ENCODE measurements around the gene TEC.
A peak's percentile ranks its signal among the peaks of the same experiment; 100 is the strongest.

TEC gene

DNA sequence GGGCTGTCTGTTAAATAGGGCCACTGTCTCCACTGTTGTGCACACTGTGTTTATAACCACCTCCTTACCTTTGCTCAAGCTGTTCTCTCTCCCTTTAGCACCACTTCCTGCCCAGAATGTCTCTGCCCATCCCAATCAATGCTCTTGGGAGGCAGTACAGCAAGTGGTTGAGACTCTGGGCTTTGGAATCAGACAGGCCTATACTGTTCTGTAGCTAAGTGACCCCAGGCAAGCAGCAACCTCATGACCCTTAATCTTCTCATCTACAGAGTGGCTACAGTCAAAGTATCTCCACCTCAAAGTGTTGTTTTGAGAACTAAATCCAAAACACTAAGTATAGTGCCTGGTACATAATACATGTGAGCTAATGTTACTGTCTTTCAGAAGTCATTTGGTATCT is 131.8 kb downstream of the TEC start:
- Histone ChIP-seq H3K9ac (ENCODE audit: low read length in 5 of 5) (no peak overlapping the region), H3K4me1 (ENCODE audit: control insufficient read depth in 5 of 5, insufficient read depth in 5 of 5, low read length in 5 of 5) (no peaks in the 10 kb centered on the region), H3K4me3 (ENCODE audit: low read depth in 1 of 5, low read length in 5 of 5) (no peak overlapping the region), H3K36me3 (ENCODE audit: control insufficient read depth in 5 of 5, insufficient read depth in 5 of 5, low read length in 5 of 5) (peaks cover 4 to 18% (median 5%) of the 10 kb centered on the region in 5 donors), H3K9me3 (ENCODE audit: control insufficient read depth in 5 of 5, low read length in 5 of 5) (no peaks in the 10 kb centered on the region), H3K27ac (ENCODE audit: low read depth, low read length) (no peak overlapping the region), H3K27me3 (ENCODE audit: control insufficient read depth in 5 of 5, insufficient read depth in 4 of 5, low read length in 5 of 5) (no peaks in the 10 kb centered on the region)

DNA sequence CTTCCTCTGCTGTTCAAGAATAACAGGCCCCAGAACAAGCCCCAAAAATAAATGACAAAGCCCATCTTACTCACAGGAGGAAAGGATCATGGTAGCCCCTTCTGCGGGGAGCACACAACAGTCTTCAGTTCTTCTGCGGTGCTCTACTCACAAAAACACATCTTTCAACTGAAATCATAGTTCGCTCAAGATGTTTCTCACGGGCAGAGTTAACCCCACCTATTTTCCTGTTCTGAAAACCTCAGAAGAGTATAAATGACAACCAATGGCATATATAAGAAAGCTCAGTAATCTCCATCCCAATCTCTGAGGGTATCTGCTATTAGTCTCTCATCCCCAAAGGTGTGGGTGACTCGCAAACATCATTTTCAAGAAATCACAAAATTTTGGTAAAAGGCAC is 135.6 kb downstream of the TEC start, which contains the start of gene TXK:
TSS of gene TXK (minus strand) at position 170 of the 400 bp plus-strand sequence. CDS start at position 90, 80 bp downstream.
- H3K4me3 ChIP-seq (ENCODE audit: low read depth in 1 of 5, low read length in 5 of 5), result no peak within 1 kb of the TSS
- H3K9ac ChIP-seq (ENCODE audit: low read length in 5 of 5), result no peak within 1 kb of the TSS
- peaks cover 4 to 18% (median 5%) of the 10 kb centered on the region in 5 donors for H3K36me3 ChIP-seq (ENCODE audit: control insufficient read depth in 5 of 5, insufficient read depth in 5 of 5, low read length in 5 of 5)
- H3K9me3 ChIP-seq (ENCODE audit: control insufficient read depth in 5 of 5, low read length in 5 of 5), result no peaks in the 10 kb centered on the region
- H3K4me1 ChIP-seq (ENCODE audit: control insufficient read depth in 5 of 5, insufficient read depth in 5 of 5, low read length in 5 of 5), result no peaks in the 10 kb centered on the region
- no peak within 1 kb of the TSS for H3K27ac ChIP-seq (ENCODE audit: low read depth, low read length)
- no peaks in the 10 kb centered on the region for H3K27me3 ChIP-seq (ENCODE audit: control insufficient read depth in 5 of 5, insufficient read depth in 4 of 5, low read length in 5 of 5)

DNA sequence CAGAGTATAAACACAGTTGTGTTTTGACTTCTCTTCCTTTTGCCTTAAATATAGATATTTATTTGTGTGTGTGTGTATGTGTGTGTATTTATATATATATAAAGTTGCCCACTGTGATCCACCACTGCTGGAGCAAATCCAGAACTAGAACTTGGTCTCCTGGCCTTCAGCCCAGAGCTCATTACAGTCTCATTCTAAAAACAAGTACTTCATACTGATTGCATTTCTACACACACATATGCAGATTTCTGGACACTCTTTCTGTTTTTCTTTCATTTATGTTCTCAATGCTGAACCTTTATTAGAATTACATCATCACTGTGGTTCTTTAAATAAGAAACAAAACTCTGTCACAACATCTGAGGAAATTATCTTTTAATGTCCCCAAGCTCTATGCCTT is 136.0 kb downstream of the TEC start:
- H3K27me3 ChIP-seq (ENCODE audit: control insufficient read depth in 5 of 5, insufficient read depth in 4 of 5, low read length in 5 of 5), result no peaks in the 10 kb centered on the region
- H3K9ac ChIP-seq (ENCODE audit: low read length in 5 of 5), result no peak overlapping the region
- H3K9me3 ChIP-seq (ENCODE audit: control insufficient read depth in 5 of 5, low read length in 5 of 5), result no peaks in the 10 kb centered on the region
- no peaks in the 10 kb centered on the region for H3K4me1 ChIP-seq (ENCODE audit: control insufficient read depth in 5 of 5, insufficient read depth in 5 of 5, low read length in 5 of 5)
- peaks cover 4 to 14% (median 5%) of the 10 kb centered on the region in 5 donors for H3K36me3 ChIP-seq (ENCODE audit: control insufficient read depth in 5 of 5, insufficient read depth in 5 of 5, low read length in 5 of 5)
- H3K4me3 ChIP-seq (ENCODE audit: low read depth in 1 of 5, low read length in 5 of 5), result no peak overlapping the region
- no peak overlapping the region for H3K27ac ChIP-seq (ENCODE audit: low read depth, low read length)

DNA sequence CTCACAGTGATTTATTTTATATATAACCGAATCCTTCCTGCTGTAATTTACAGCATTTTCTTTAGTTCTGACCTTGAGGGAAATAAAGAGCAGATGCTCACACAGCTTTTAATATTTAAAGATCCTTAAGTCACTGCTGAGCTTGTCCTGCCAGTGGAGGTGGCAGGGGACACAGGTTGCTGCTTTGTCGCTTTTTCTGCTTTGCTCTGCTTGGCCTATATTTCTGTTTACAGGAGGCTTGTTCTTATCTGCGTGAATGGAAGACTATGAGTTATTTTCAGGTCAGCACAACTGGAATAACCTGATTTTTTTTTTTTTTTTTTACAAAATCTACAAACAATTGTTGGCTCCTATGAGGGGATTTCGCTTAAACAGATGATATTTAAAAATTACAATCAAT is 137.9 kb downstream of the TEC start:
- Histone ChIP-seq H3K27ac (ENCODE audit: low read depth, low read length) (no peak overlapping the region), H3K9ac (ENCODE audit: low read length in 5 of 5) (no peak overlapping the region), H3K9me3 (ENCODE audit: control insufficient read depth in 5 of 5, low read length in 5 of 5) (no peaks in the 10 kb centered on the region), H3K36me3 (ENCODE audit: control insufficient read depth in 5 of 5, insufficient read depth in 5 of 5, low read length in 5 of 5) (peaks cover 4 to 7% (median 4%) of the 10 kb centered on the region in 5 donors), H3K27me3 (ENCODE audit: control insufficient read depth in 5 of 5, insufficient read depth in 4 of 5, low read length in 5 of 5) (no peaks in the 10 kb centered on the region), H3K4me1 (ENCODE audit: control insufficient read depth in 5 of 5, insufficient read depth in 5 of 5, low read length in 5 of 5) (peaks cover 0 to 11% (median 8%) of the 10 kb centered on the region in 5 donors), H3K4me3 (ENCODE audit: low read depth in 1 of 5, low read length in 5 of 5) (no peak overlapping the region)

DNA sequence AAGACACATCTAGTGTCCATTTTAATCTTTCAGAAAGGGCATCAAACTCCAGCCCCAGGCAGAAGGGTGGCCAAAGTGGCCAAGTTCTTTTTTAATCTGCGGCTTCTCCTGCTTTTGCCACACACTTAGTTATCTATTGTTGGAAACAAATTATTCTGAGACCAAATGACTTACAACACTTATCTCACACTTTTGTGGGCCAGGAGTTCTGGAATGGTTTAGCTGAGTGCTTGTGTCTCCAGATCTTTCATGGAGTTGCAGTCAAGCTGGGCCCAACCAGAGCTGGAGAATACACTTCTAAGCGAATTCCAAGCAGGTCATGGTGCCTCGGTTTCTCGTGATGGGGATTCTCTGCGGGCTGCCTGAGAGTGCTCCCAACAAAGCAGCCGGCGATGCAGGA is 139.5 kb downstream of the TEC start:
- Histone ChIP-seq H3K9ac (ENCODE audit: low read length in 5 of 5) (no peak overlapping the region), H3K36me3 (ENCODE audit: control insufficient read depth in 5 of 5, insufficient read depth in 5 of 5, low read length in 5 of 5) (peaks cover 0 to 3% (median 0%) of the 10 kb centered on the region in 5 donors), H3K9me3 (ENCODE audit: control insufficient read depth in 5 of 5, low read length in 5 of 5) (no peaks in the 10 kb centered on the region), H3K27ac (ENCODE audit: low read depth, low read length) (no peak overlapping the region), H3K4me3 (ENCODE audit: low read depth in 1 of 5, low read length in 5 of 5) (no peak overlapping the region), H3K27me3 (ENCODE audit: control insufficient read depth in 5 of 5, insufficient read depth in 4 of 5, low read length in 5 of 5) (no peaks in the 10 kb centered on the region), H3K4me1 (ENCODE audit: control insufficient read depth in 5 of 5, insufficient read depth in 5 of 5, low read length in 5 of 5) (peaks cover 0 to 11% (median 8%) of the 10 kb centered on the region in 5 donors)

DNA sequence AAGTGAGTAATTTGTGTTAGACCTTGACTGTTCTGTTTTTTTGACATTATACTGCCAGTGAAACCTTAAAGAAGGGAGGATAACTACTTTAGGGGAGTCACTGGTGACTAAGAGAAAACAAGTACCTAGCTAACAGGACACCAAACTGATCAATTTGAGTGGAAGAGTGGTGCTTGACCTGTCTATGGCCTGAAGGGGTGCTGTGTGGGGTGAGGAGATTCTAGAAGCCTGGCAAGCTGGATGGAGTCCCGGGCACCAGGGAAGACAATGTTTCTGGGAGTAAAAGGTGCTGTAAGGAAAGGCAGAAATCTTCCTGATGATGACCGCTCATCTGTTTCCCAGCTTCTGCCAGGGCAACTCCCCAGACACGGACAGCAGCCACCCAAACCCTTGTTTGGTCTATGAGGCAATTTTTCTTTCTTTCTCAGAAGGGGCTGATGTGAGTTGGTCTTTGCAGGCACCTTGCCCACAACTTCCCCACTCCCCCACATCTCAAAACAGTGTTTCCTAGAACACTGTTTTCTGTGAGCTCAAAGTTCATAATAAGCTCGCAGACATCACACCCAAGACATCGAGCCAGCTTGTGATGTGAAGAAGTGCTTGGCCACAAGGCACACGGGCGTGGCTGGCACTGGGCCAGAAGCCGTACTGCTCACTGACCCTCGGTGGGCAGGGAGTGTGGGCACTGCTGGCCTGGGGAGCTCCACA is 140.2 kb downstream of the TEC start:
- H3K27me3 ChIP-seq (ENCODE audit: control insufficient read depth in 5 of 5, insufficient read depth in 4 of 5, low read length in 5 of 5), result no peaks in the 10 kb centered on the region
- no peaks in the 10 kb centered on the region for H3K36me3 ChIP-seq (ENCODE audit: control insufficient read depth in 5 of 5, insufficient read depth in 5 of 5, low read length in 5 of 5)
- no peak overlapping the region for H3K9ac ChIP-seq (ENCODE audit: low read length in 5 of 5)
- H3K9me3 ChIP-seq (ENCODE audit: control insufficient read depth in 5 of 5, low read length in 5 of 5), result no peaks in the 10 kb centered on the region
- no peak overlapping the region for H3K27ac ChIP-seq (ENCODE audit: low read depth, low read length)
- no peak overlapping the region for H3K4me3 ChIP-seq (ENCODE audit: low read depth in 1 of 5, low read length in 5 of 5)
- peaks cover 0 to 11% (median 8%) of the 10 kb centered on the region in 5 donors for H3K4me1 ChIP-seq (ENCODE audit: control insufficient read depth in 5 of 5, insufficient read depth in 5 of 5, low read length in 5 of 5)

DNA sequence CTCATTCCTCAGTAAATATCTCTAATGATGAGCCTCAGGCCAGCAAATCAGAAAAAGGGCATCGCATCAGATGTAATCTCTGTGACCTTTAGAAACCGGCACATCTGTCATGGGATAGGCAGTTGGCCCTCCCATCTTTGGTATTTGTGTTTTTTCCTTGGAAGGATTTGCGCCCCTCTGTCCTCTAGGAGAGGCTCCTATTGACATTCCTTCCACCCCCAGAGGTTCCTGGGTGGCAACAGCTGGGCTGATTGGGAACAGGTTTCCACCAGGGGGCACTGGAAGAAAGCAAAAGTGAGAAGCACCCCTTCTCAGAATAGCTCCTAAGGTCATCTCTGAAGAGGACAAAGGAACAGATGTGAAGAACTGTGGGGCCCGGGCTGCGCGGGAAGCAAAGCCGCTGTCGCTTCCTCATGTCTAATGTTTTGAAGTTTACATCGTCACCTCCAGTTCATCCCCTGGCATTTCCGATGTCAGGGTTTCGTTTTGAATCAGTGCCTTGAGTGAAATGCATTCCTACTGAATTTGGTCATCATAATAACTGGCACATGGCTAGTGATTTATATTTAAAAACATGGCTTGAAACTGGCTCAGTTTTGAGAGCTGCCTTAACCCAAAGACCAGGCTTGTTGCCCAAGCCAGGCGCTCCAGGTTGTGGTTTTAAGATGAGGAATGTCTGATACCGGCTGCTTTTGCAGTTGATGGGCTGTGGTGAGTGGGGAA is 141.8 kb downstream of the TEC start:
- Histone ChIP-seq H3K27ac (ENCODE audit: low read depth, low read length) (no peak overlapping the region), H3K9me3 (ENCODE audit: control insufficient read depth in 5 of 5, low read length in 5 of 5) (no peaks in the 10 kb centered on the region), H3K27me3 (ENCODE audit: control insufficient read depth in 5 of 5, insufficient read depth in 4 of 5, low read length in 5 of 5) (peaks cover 0 to 6% (median 0%) of the 10 kb centered on the region in 5 donors), H3K4me3 (ENCODE audit: low read depth in 1 of 5, low read length in 5 of 5) (peak overlapping the region in 3 of 5 donors; percentile 36 to 38 (median 38)), H3K36me3 (ENCODE audit: control insufficient read depth in 5 of 5, insufficient read depth in 5 of 5, low read length in 5 of 5) (no peaks in the 10 kb centered on the region), H3K9ac (ENCODE audit: low read length in 5 of 5) (peak overlapping the region in 1 of 5 donors; percentile 12), H3K4me1 (ENCODE audit: control insufficient read depth in 5 of 5, insufficient read depth in 5 of 5, low read length in 5 of 5) (peaks cover 0 to 11% (median 8%) of the 10 kb centered on the region in 5 donors)

DNA sequence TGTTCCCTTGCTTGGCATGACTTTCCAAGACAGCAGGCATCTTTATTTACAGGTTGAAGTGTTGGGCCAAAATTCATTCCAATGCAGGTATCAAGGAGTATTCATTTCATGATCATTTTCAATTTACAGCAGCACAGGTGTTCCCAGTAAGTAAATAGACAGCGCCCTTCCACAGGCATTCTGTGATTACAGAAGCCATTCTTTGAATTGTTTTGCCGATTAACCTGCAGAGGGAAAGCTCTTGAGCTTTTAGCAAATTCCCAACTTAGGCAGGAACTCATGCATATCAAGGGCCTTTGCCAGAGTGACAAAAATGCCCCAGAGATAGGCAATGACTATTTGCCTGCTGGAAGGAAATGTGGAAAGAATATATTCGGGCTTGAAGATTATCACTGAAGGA is 142.4 kb downstream of the TEC start:
- Histone ChIP-seq H3K27me3 (ENCODE audit: control insufficient read depth in 5 of 5, insufficient read depth in 4 of 5, low read length in 5 of 5) (peaks cover 0 to 6% (median 0%) of the 10 kb centered on the region in 5 donors), H3K4me3 (ENCODE audit: low read depth in 1 of 5, low read length in 5 of 5) (no peak overlapping the region), H3K27ac (ENCODE audit: low read depth, low read length) (no peak overlapping the region), H3K9me3 (ENCODE audit: control insufficient read depth in 5 of 5, low read length in 5 of 5) (no peaks in the 10 kb centered on the region), H3K36me3 (ENCODE audit: control insufficient read depth in 5 of 5, insufficient read depth in 5 of 5, low read length in 5 of 5) (no peaks in the 10 kb centered on the region), H3K4me1 (ENCODE audit: control insufficient read depth in 5 of 5, insufficient read depth in 5 of 5, low read length in 5 of 5) (peaks cover 0 to 11% (median 8%) of the 10 kb centered on the region in 5 donors), H3K9ac (ENCODE audit: low read length in 5 of 5) (peak overlapping the region in 1 of 5 donors; percentile 12)

DNA sequence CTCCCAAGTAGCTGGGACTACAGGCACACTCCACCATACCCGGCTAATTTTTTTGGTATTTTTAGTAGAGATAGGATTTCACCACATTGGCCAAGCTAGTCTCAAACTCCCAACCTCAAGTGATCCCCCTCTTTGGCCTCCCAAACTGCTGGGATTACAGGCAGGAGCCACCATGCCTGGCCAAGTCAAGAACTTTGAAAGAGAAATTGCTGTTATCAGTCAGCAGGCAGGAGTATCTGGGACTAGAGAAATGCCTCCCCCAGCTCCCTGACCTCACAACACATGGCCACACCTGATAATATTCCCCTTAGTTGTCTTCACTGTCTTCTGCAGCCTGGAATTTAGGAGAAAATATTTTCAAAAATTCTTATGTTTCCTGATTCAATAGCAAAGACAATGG is 143.0 kb downstream of the TEC start:
- no peak overlapping the region for H3K27ac ChIP-seq (ENCODE audit: low read depth, low read length)

DNA sequence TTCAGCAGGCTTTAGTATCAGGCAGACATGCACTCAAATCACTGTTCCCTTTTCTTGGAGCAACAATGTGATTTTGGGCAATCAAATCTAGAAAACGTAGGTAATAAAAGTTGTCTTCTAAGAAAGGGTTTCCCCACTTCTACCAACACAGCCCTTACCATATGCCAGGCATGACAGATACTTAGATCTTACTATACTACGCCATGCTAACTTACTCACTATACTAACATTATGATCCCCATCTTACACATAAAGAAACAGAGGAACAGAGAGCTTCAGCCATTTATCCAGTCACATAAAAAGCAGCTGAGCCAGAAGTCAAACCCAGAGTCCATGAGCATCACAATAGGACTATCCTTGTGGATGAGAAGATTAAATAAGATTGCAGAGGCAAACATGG is 144.8 kb downstream of the TEC start:
- Histone ChIP-seq H3K9me3 (ENCODE audit: control insufficient read depth in 5 of 5, low read length in 5 of 5) (no peaks in the 10 kb centered on the region), H3K27ac (ENCODE audit: low read depth, low read length) (no peak overlapping the region), H3K4me3 (ENCODE audit: low read depth in 1 of 5, low read length in 5 of 5) (no peak overlapping the region), H3K4me1 (ENCODE audit: control insufficient read depth in 5 of 5, insufficient read depth in 5 of 5, low read length in 5 of 5) (peaks cover 0 to 11% (median 8%) of the 10 kb centered on the region in 5 donors), H3K9ac (ENCODE audit: low read length in 5 of 5) (no peak overlapping the region), H3K27me3 (ENCODE audit: control insufficient read depth in 5 of 5, insufficient read depth in 4 of 5, low read length in 5 of 5) (peaks cover 0 to 6% (median 0%) of the 10 kb centered on the region in 5 donors), H3K36me3 (ENCODE audit: control insufficient read depth in 5 of 5, insufficient read depth in 5 of 5, low read length in 5 of 5) (no peaks in the 10 kb centered on the region)

More for the DNA sequence above, 143.0 kb downstream of the TEC start:
- H3K4me1 ChIP-seq (ENCODE audit: control insufficient read depth in 5 of 5, insufficient read depth in 5 of 5, low read length in 5 of 5), result peaks cover 0 to 11% (median 8%) of the 10 kb centered on the region in 5 donors
- no peak overlapping the region for H3K9ac ChIP-seq (ENCODE audit: low read length in 5 of 5)
- peaks cover 0 to 6% (median 0%) of the 10 kb centered on the region in 5 donors for H3K27me3 ChIP-seq (ENCODE audit: control insufficient read depth in 5 of 5, insufficient read depth in 4 of 5, low read length in 5 of 5)
- H3K4me3 ChIP-seq (ENCODE audit: low read depth in 1 of 5, low read length in 5 of 5), result no peak overlapping the region
- H3K9me3 ChIP-seq (ENCODE audit: control insufficient read depth in 5 of 5, low read length in 5 of 5), result no peaks in the 10 kb centered on the region
- no peaks in the 10 kb centered on the region for H3K36me3 ChIP-seq (ENCODE audit: control insufficient read depth in 5 of 5, insufficient read depth in 5 of 5, low read length in 5 of 5)

Measured in subcutaneous abdominal adipose tissue (tissue), 5 donors.